WERI-Rb-1 (cell line): ENCODE measurements around the gene RHOT2.

ENCODE experiments used
- DNase-seq: peaks from one replicate; pipeline ENCODE4 v3.0.0-alpha.2; 2020
- H3K27ac ChIP-seq: fragments of 250-450 bp; sonication (Bioruptor Pico); 2 replicates; pipeline ENCODE4 v1.5.1; 2020; ENCODE audit warnings: mild to moderate bottlenecking, moderate library complexity
- H3K27me3 ChIP-seq: fragments of 250-450 bp; sonication (Bioruptor Pico); 2 replicates; pipeline ENCODE4 v1.5.1; 2021; ENCODE audit warnings: mild to moderate bottlenecking, low read depth, moderate library complexity; ENCODE audit not compliant: insufficient read depth, severe bottlenecking
- H3K36me3 ChIP-seq: fragments of 250-450 bp; sonication (Bioruptor Pico); 2 replicates; pipeline ENCODE4 v1.5.1; 2020; ENCODE audit warnings: mild to moderate bottlenecking, moderate library complexity
- H3K4me3 ChIP-seq: 2 replicates; pipeline ENCODE4 v1.5.1; 2011; ENCODE audit warnings: low read depth, mild to moderate bottlenecking, control low read depth, low read length
- H3K9me3 ChIP-seq: fragments of 250-450 bp; sonication (Bioruptor Pico); 2 replicates; pipeline ENCODE4 v1.5.1; 2021; ENCODE audit warnings: mild to moderate bottlenecking, moderate library complexity; ENCODE audit not compliant: severe bottlenecking
- CTCF ChIP-seq: IDR thresholded peaks from 2 replicates; pipeline ENCODE4 v1.5.1; 2011; ENCODE audit warnings: low read depth, mild to moderate bottlenecking, control low read depth, inconsistent platforms, low read length

RHOT2 gene

GRCh38 chr16:669666-670065 lies 1.7 kb downstream of the RHOT2 start:
- Histone ChIP-seq H3K27me3 (no peaks in the 10 kb centered on the region), H3K9me3 (no peaks in the 10 kb centered on the region), H3K27ac (no peak overlapping the region), H3K4me3 (no peak overlapping the region), H3K36me3 (peaks cover 64% of the 10 kb centered on the region)
- no peak for TF ChIP-seq CTCF
- no peak for DNase-seq

DNA sequence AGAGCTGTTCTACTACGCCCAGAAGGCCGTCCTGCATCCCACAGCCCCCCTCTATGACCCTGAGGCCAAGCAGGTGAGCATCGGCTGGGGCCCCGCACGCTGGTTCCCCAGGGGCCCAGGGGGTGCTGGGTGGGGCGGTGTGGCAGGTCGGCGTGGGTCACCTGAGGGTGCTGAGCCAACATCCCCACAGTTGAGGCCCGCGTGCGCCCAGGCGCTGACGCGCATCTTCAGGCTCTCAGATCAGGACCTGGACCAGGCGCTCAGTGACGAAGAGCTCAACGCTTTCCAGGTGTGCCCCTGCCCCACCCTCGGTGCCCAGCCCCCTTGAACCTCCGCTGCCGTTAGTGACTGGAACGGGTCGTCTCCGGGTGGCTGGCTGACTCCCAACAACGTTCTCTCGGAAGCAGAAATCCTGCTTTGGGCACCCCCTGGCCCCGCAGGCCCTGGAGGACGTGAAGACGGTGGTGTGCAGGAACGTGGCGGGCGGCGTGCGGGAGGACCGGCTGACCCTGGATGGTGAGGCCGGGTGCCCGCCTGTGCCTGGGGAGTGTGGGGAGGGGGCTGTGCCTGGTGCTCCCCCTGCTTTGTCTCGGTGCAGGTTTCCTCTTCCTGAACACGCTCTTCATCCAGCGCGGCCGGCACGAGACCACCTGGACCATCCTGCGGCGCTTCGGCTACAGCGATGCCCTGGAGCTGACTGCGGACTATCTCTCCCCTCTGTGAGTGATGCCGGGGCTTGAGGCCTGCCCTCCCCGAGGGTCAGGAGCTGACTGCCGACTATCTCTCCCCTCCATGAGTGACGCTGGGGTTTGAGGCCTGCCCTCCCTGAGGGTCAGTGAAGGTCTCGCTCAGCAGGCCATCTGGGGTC lies 2.8 kb downstream of the RHOT2 start:
- no peak overlapping the region for H3K27ac ChIP-seq
- DNase-seq, result no peak
- H3K36me3 ChIP-seq, result peaks cover 64% of the 10 kb centered on the region
- H3K9me3 ChIP-seq, result no peaks in the 10 kb centered on the region
- H3K27me3 ChIP-seq, result no peaks in the 10 kb centered on the region
- TF ChIP-seq CTCF, result no peak
- H3K4me3 ChIP-seq, result no peak overlapping the region

DNA sequence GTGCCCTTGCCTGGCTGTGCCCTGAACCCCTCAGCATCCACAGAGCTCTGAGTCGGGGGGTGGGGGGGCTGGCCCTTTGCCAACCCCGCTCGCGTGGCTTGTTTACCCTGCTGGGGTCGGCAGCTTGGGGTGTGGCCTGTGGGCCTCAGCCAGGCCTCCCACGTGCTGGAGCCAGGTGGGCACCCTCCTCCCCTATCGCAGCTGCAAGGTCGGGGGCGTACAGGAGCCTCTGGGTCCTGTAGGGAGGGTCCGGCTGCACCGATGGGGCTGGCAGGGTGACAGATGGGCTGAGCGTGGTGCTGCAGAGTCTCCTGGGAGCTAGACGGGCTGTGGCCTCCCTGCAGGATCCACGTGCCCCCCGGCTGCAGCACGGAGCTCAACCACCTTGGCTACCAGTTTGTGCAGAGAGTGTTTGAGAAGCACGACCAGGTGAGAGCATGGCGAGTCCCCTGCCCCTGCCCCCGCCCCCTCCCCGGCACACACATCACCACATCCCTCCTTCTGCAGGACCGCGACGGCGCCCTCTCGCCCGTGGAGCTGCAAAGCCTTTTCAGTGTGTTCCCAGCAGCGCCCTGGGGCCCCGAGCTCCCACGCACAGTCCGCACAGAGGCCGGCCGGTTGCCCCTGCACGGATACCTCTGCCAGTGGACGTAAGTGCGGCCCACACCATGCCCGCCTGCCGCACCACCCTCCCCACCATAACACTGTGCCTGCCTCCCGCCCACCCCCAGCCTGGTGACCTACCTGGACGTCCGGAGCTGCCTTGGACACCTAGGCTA lies 3.6 kb downstream of the RHOT2 start:
- H3K27me3 ChIP-seq, result no peaks in the 10 kb centered on the region
- DNase-seq, result no peak
- H3K9me3 ChIP-seq, result no peaks in the 10 kb centered on the region
- no peak overlapping the region for H3K4me3 ChIP-seq
- H3K27ac ChIP-seq, result no peak overlapping the region
- no peak for TF ChIP-seq CTCF
- peaks cover 64% of the 10 kb centered on the region for H3K36me3 ChIP-seq

DNA sequence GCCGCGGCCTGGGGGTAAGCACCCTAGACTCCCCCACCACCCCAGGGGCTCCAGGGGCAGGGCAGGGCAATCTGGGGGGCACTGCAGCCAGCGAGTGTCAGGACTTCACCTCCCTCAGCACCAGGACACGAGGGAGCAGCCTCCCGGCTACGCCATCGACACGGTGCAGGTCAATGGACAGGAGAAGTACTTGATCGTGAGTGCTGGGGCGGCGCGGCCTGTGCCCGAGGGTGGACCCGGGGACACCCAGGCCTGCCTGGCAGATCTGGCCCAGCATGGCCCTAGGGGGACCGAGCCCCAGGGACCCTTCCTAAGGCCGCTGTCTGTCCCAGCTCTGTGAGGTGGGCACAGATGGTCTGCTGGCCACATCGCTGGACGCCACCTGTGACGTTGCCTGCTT lies 4.4 kb downstream of the RHOT2 start:
- no peak overlapping the region for H3K27ac ChIP-seq
- no peak for TF ChIP-seq CTCF
- H3K9me3 ChIP-seq, result no peaks in the 10 kb centered on the region
- DNase-seq, result no peak
- no peak overlapping the region for H3K4me3 ChIP-seq
- H3K36me3 ChIP-seq, result peaks cover 61% of the 10 kb centered on the region
- H3K27me3 ChIP-seq, result no peaks in the 10 kb centered on the region

GRCh38 chr16:672851-673250 lies 4.9 kb downstream of the RHOT2 start:
- Histone ChIP-seq H3K27ac (no peak overlapping the region), H3K27me3 (no peaks in the 10 kb centered on the region), H3K4me3 (no peak overlapping the region), H3K9me3 (no peaks in the 10 kb centered on the region), H3K36me3 (peaks cover 59% of the 10 kb centered on the region)
- no peak for DNase-seq
- no peak for TF ChIP-seq CTCF
